Suprapubic skin (tissue), 4 donors: Measurements from ENCODE around the gene CPT1C.

Experiments
- POLR2A ChIP-seq, 2 donors: fragments of 450-650 bp; IDR thresholded peaks; one replicate each; pipeline ENCODE4 v1.6.1; 2017; ENCODE audit warnings: antibody characterized with exemption in 2 of 2, mild to moderate bottlenecking in 2 of 2, moderate library complexity in 2 of 2
- POLR2AphosphoS5 ChIP-seq, 3 donors: sonication (generic); formaldehyde crosslinking; IDR thresholded peaks; one replicate each; pipeline ENCODE4 v1.6.1; 2017; ENCODE audit warnings: antibody characterized with exemption in 3 of 3
- TF ChIP-seq, protein P1 (sequence below), 2 donors: fragments of 200-600 bp in 1 of 2; fragments of 450-650 bp in 1 of 2; sonication (generic) in 1 of 2; IDR thresholded peaks; one replicate each; pipeline ENCODE4 v1.5.1; 2016 to 2019; ENCODE audit warnings: antibody characterized with exemption in 2 of 2, mild to moderate bottlenecking in 1 of 2, moderate library complexity in 1 of 2

DNA sequence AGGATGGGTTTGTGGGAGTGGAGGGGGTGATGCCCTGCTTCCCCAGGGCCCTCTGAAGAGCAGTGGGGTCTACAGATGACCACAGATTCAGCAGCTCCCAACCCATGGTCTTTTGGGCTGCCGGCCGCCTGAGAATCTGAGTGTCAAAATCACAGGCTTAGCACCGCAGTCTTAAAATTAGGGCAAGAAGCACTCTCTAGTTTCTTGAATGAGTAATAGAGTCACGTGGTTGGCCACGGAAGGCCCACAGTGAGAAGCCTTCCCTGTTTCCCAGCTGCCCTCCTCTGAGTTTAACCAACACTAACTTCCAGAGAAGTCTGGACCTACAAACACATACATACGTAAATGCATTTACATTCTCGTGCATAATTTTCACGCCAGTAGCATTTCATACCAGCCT is 8.6 kb upstream of the CPT1C start:
- TF ChIP-seq, protein P1, sequence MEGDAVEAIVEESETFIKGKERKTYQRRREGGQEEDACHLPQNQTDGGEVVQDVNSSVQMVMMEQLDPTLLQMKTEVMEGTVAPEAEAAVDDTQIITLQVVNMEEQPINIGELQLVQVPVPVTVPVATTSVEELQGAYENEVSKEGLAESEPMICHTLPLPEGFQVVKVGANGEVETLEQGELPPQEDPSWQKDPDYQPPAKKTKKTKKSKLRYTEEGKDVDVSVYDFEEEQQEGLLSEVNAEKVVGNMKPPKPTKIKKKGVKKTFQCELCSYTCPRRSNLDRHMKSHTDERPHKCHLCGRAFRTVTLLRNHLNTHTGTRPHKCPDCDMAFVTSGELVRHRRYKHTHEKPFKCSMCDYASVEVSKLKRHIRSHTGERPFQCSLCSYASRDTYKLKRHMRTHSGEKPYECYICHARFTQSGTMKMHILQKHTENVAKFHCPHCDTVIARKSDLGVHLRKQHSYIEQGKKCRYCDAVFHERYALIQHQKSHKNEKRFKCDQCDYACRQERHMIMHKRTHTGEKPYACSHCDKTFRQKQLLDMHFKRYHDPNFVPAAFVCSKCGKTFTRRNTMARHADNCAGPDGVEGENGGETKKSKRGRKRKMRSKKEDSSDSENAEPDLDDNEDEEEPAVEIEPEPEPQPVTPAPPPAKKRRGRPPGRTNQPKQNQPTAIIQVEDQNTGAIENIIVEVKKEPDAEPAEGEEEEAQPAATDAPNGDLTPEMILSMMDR (IDR thresholded peaks at IDR 0.05) = no peak
- TF ChIP-seq POLR2AphosphoS5 (IDR thresholded peaks at IDR 0.05) (no peak), POLR2A (IDR thresholded peaks at IDR 0.05) (no peak)
